ENCODE results near the gene SYT9.

- TF ChIP-seq RAD21 (IDR thresholded peaks at IDR 0.05; ENCODE audit: low read length) (no peak), POLR2A (IDR thresholded peaks at IDR 0.05; ENCODE audit: low read depth, low read length) (no peak), CEBPB (IDR thresholded peaks at IDR 0.05; ENCODE audit: low read depth, low read length) (no peak), RFX5 (IDR thresholded peaks at IDR 0.05; ENCODE audit: low read depth, low read length) (no peak), SMC3 (IDR thresholded peaks at IDR 0.05; ENCODE audit: low read depth, low read length) (no peak), MAFK (IDR thresholded peaks at IDR 0.05; ENCODE audit: low read depth, low read length) (no peak), MAZ (IDR thresholded peaks at IDR 0.05; ENCODE audit: borderline replicate concordance, low read depth, low read length) (no peak), RCOR1 (IDR thresholded peaks at IDR 0.05; ENCODE audit: insufficient replicate concordance, low read length) (no peak), FOS (IDR thresholded peaks at IDR 0.05; ENCODE audit: low read depth, low read length) (no peak), MXI1 (IDR thresholded peaks at IDR 0.05; ENCODE audit: borderline replicate concordance, low read depth, low read length) (no peak), ELK1 (IDR thresholded peaks at IDR 0.05; ENCODE audit: borderline replicate concordance, low read depth, low read length) (no peak), USF2 (IDR thresholded peaks at IDR 0.05; ENCODE audit: low read depth, low read length) (no peak)
- TF ChIP-seq, protein P1, sequence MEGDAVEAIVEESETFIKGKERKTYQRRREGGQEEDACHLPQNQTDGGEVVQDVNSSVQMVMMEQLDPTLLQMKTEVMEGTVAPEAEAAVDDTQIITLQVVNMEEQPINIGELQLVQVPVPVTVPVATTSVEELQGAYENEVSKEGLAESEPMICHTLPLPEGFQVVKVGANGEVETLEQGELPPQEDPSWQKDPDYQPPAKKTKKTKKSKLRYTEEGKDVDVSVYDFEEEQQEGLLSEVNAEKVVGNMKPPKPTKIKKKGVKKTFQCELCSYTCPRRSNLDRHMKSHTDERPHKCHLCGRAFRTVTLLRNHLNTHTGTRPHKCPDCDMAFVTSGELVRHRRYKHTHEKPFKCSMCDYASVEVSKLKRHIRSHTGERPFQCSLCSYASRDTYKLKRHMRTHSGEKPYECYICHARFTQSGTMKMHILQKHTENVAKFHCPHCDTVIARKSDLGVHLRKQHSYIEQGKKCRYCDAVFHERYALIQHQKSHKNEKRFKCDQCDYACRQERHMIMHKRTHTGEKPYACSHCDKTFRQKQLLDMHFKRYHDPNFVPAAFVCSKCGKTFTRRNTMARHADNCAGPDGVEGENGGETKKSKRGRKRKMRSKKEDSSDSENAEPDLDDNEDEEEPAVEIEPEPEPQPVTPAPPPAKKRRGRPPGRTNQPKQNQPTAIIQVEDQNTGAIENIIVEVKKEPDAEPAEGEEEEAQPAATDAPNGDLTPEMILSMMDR (conservative IDR thresholded peaks at IDR 0.05; ENCODE audit: low read depth, low read length) = no peak
These were observed 5.5 kb upstream of the SYT9 start for GRCh38 chr11:7246179-7246578.
